HG03159 (cell line): ENCODE measurements around the gene PRKACG.
"Not testable (repeated sequence)": the region's sequence is repeated elsewhere in the genome, so short reads cannot be mapped to it uniquely, and the experiment has no call there.

Experiments used
- ATAC-seq: cut with Tn5 transposase; IDR thresholded peaks from one replicate; pipeline ENCODE4 v1.9.1; 2021; ENCODE audit warnings: mild to moderate bottlenecking, moderate library complexity; ENCODE audit not compliant: unreplicated experiment

Gene PRKACG

DNA sequence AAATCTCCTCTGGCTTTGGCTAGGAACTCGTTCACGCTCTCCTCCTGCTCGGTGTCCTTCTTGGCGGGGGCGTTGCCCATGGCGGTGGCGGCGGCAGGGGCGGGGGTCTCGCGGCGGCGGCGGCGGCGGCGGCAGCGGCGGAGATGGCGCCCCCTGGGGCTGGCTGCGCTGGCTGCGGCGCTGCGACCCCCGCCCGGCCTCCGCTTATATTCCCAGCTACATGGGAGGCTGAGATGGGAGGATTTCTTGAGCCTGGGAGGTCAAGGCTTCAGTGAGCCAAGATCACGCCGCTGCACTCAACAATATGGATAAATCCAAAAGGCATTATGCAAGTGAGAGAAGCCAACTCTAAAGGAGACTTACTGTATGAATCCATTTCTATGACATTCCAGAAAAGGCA, at the start of gene PRKACG:
Gene PRKACG, minus strand, starts transcription at position 101 of the 400 bp plus-strand sequence. Its CDS starts 21 bp downstream, at position 80.
- ATAC-seq: no peak

DNA sequence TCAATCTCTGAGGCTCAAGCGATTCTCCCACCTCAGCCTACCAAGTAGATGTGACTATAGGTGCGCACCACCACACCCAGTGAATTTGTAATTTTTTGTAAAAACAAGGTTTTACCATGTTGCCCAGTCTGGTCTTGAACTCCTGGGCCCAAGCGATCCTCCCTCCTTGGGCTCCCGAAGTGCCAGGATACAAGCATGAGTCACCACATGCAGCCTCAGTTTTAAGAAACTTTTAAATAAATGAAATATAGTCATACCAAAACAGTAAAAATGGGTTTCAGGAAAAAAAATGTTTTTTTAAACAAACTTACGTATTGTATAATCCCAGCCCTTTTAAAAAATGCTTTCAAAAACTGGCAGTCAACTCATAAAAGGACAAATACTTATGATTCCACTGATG, 48.3 kb upstream of the PRKACG start:
- no peak for ATAC-seq

DNA sequence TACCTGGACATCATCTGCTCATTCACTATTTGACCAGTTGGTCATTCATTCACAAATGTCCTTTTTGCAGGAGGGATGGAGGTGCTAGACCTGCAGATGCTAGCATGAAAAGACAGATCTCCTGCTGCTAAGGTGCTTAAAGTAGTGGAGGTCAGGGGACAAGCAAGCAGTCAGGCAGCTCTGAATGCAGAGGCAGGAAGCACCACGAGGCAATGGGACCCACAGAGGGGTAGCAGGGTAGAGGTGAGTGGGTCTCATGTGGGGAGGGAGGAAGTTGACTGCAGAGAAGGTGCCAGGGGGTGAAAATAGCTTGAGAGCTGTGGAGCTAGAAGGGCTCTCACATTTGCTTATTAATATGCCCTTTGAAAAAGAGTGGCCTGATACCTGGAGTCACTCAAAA, 46.9 kb upstream of the PRKACG start:
- ATAC-seq: no peak

- no peak for ATAC-seq
These were observed 44.2 kb upstream of the PRKACG start for GRCh38 chr9:69058101-69058500.

- no peak for ATAC-seq
These were observed 42.4 kb upstream of the PRKACG start for GRCh38 chr9:69056191-69056815.

GRCh38 chr9:69054989-69055388, 41.1 kb upstream of the PRKACG start:
- ATAC-seq: no peak

GRCh38 chr9:69050936-69051335, 37.0 kb upstream of the PRKACG start:
- ATAC-seq: not testable (repeated sequence)

DNA sequence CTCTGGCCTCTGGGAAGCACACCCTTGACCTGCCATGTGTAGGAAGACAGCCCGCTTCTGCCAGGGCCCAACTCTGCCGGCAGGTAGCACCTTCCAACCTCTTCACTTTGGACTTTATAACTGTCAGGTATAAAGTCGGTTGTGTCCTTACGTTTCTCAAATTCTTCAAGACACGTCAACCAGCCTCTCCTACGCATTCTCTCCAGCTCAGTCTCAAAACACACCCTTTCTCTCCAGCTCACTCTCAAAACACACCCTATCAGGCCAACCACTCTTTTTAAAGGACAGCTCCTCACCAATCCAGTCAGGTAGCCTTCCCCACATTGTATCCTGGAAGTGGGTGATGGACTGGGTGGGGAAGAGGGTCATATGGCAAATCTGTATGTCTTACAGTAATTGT, 35.2 kb upstream of the PRKACG start:
- no peak for ATAC-seq

- no peak for ATAC-seq
These were observed 33.5 kb upstream of the PRKACG start for GRCh38 chr9:69047371-69047770.

DNA sequence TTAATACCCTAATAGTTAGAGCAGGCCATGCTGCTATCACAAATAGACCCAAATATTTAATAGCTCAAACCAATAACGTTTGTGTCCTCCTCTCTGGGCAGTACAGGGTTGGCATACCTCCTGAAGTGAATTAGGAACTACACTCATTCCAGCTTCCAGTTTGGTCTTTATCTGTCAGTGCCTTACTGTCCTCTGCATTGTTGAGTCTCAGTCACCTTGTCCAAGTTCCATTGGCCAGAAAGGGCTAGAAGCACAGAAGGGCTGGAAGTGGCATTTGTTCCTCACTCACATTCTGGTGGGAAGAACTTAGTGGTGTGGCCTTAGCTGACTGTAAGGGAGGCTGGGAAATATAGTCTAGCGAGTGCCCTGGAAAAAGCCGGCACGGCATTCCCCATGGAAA, 32.8 kb upstream of the PRKACG start:
- ATAC-seq: no peak

DNA sequence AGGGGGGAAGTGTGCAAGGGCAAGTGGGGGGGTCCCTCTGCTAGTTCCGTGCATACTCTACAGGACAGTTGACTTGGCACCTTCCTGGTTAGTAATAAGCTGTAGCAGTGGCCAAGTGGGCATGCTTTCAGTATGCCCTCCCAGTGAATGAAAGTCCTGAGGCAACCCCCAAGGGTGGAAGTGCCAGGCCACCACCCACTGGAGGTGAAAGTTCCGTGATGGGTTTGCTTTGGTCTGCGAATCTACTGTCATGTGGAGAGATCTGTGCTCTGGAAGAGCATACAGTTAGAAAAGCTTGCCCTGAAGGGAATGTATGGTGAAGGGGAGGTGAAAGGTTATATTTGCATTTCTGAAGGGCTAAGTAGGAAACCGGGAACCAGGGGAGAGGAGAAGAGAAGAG, 31.9 kb upstream of the PRKACG start:
- ATAC-seq: no peak

DNA sequence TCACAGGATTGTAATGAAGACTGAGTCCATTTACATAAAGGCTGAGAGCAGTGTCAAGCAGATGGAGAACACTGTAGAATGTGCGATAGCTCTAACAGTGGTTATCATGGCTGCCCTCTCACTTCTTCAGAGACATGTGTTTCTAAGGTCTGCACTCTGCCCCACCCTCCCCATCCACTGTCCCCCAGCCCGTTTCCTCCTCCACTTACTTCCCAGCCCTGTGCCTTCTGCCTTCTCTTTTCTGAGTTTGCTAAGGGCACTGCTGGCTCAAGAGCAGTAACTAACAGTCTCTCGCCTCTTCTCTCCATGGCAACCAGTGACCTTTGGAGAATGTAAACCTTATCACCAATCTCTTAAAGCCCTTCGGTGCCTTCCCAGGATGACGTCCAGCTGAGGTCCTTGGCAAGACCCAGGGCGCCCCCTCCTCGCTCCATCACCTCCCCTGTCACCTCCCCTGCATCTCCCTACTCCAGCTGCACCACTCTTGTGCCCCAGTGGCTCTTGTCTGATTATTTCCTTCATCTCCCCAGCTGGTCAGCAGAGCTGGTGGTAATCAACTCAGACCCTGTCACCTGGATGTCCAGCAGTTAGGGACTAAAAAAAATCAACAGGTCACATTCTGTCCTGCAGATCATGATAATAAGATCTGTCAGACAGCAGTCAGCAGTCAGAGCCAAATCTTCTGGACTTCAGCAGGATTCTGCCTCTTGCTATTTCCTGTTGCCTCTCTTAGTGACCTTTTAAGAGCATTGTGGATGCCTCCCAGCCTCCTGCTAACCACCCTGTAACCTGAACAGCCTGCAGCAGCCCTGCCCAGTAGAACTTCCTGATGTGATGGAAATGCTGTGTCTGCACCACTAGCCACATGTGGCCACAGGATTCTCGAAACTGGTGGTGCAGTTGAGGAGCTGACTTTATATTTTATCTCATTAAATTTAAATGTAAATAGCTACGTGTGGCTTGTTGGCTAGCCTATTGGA, 30.6 kb upstream of the PRKACG start:
- ATAC-seq: no peak

DNA sequence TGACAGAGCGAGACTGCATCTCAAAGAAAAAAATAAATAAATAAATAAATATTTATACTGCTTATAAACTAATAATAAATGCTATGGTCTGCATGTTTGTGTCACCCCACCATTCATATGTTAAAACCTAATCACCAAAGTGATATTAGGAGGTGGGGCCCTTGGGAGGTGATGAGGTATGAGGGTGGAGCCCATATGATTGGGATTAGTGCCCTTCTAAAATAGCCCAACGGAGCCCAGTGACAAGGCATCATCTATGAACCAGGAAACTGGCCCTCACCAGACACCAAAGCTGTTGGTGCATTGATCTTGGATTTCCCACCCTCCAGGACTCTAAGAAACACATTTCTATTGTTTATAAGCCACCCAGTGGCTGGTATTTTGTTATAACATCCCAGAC, 26.7 kb upstream of the PRKACG start:
- no peak for ATAC-seq

- no peak for ATAC-seq
These were observed 22.9 kb upstream of the PRKACG start for GRCh38 chr9:69036799-69037198.

DNA sequence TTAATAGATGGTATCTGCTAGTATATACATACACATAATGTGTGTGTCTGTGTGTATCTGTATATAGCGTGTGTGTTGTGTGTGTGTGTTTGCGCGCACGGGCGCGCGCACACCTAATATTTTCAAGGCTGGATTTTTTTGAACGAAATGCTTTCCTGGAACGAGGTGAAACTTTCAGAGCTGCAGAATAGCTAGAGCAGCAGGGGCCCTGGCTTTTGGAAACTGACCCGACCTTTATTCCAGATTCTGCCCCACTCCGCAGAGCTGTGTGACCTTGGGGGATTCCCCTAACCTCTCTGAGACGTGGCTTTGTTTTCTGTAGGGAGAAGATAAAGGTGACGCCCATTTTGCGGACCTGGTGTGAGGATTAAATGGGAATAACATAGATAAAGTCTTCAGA, 22.4 kb upstream of the PRKACG start:
- ATAC-seq: no peak

DNA sequence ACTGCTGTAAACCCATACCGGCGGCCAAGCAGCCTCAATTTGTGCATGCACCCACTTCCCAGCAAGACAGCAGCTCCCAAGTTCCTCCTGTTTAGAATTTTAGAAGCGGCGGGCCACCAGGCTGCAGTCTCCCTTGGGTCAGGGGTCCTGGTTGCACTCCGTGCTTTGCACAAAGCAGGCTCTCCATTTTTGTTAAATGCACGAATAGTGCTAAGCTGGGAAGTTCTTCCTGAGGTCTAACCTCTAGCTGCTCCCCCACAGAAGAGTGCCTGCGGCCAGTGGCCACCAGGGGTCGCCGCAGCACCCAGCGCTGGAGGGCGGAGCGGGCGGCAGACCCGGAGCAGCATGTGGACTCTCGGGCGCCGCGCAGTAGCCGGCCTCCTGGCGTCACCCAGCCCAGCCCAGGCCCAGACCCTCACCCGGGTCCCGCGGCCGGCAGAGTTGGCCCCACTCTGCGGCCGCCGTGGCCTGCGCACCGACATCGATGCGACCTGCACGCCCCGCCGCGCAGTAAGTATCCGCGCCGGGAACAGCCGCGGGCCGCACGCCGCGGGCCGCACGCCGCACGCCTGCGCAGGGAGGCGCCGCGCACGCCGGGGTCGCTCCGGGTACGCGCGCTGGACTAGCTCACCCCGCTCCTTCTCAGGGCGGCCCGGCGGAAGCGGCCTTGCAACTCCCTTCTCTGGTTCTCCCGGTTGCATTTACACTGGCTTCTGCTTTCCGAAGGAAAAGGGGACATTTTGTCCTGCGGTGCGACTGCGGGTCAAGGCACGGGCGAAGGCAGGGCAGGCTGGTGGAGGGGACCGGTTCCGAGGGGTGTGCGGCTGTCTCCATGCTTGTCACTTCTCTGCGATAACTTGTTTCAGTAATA, 21.8 kb upstream of the PRKACG start, which contains the start of gene FXN:
Gene FXN, plus strand, starts transcription at position 315 of the 871 bp plus-strand sequence. Its CDS starts 31 bp downstream, at position 346.
- peak; percentile 91 for ATAC-seq

DNA sequence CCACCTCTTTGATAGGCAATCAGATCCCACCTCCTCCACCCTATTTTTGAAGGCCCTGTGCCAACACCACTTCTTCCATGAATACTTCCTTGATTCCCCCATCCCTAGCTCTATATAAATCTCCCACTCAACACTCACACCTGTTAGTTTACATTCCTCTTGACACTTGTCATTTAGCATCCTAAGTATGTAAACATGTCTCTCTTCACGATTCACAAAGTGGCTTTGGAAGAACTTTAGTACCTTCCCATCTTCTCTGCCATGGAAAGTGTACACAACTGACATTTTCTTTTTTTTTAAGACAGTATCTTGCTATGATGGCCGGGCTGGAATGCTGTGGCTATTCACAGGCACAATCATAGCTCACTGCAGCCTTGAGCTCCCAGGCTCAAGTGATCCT, 20.2 kb upstream of the PRKACG start:
- no peak for ATAC-seq

DNA sequence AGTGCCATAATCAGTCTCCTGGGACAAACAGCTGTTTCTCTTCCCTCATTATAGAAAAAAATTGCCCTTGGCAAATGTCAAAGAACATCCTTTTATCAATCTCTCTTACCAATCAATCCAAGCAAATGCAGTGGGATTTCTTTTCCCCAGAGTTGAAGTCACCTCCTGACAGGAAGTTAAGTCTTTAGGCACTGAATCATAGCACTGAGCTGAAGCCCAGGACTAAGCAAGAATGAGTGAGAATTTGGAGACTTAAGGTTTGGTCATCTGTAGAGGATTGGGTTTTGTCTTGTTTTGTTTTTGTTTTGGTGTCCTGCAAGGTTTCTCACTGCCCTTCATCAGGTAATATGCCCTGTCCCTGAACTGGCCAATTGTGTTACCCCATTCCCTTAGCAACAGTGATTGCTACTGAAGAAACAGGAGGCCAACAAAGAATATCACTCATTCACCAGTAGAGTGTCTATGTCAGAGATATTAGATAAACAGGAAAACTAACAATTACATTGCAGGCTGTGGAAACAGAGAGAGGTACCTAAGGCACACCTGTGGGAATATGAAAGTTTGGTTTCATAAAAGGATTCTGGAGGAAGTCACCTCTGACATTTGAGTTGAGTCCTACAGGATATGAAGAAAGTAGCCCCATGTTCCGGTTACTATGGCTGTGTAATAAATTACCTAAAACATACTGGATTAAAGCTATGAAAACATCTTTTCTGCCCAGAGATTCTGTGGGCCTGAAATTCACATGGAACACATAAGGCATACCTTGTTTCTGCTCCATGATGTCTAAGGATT, 17.1 kb upstream of the PRKACG start:
- ATAC-seq: no peak

DNA sequence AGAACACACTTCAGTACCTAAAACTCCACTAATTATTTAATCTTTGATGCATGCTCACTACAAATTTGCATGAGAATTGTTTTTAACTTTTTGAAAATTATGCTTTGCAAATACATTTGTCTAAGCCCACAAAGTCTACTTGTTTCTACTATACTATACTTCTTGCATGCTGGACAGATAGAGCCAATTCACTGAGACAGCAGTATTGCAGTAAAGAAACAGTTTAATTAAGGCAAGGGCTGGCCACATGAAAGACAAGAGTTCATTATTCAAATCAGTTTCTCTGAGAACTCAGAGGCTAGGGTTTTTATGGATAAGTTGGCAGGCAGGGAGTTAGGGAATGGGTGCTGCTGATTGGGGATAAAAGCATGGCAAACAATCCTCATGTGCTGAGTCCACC, 15.6 kb upstream of the PRKACG start:
- no peak for ATAC-seq

- ATAC-seq: no peak
These were observed 14.8 kb upstream of the PRKACG start for GRCh38 chr9:69028754-69029153.
